HL-60 (cell line): ENCODE results near the gene KDM4C.

Experiments
- DNase-seq, 2 experiments: peaks; one replicate each; pipeline ENCODE4 v3.0.0-alpha.2; 2010 to 2020; ENCODE audit warnings: low read depth in 1 of 2, low spot score in 1 of 2
- H3K27ac ChIP-seq: fragments of 250-450 bp; sonication (Bioruptor Pico); replicated peaks from 2 replicates; pipeline ENCODE4 v1.5.1; 2020; ENCODE audit warnings: mild to moderate bottlenecking, moderate library complexity
- H3K27me3 ChIP-seq: fragments of 250-450 bp; sonication (Bioruptor Pico); 2 replicates; pipeline ENCODE4 v1.5.1; 2021; ENCODE audit warnings: mild to moderate bottlenecking, moderate library complexity; ENCODE audit not compliant: insufficient read depth, poor library complexity, severe bottlenecking
- H3K4me3 ChIP-seq: replicated peaks from 2 replicates; pipeline ENCODE4 v1.5.1; 2011; ENCODE audit warnings: mild to moderate bottlenecking, control low read depth, low read length; ENCODE audit not compliant: insufficient read depth
- GABPA ChIP-seq: IDR thresholded peaks from 2 replicates; pipeline ENCODE4 v1.6.1; 2012; ENCODE audit warnings: low read depth
- POLR2AphosphoS5 ChIP-seq: IDR thresholded peaks from 2 replicates; pipeline ENCODE4 v1.6.1; 2012; ENCODE audit warnings: low read depth
- REST ChIP-seq: IDR thresholded peaks from 2 replicates; pipeline ENCODE4 v1.6.1; 2012; ENCODE audit warnings: low read depth; ENCODE audit not compliant: insufficient replicate concordance
- SPI1 ChIP-seq: IDR thresholded peaks from 2 replicates; pipeline ENCODE4 v1.6.1; 2012; ENCODE audit warnings: low read depth, mild to moderate bottlenecking, borderline replicate concordance
- TF ChIP-seq, protein P1 (sequence below): IDR thresholded peaks from one replicate; pipeline ENCODE4 v1.5.1; 2011; ENCODE audit warnings: low read length, control low read depth, inconsistent platforms; ENCODE audit not compliant: insufficient read depth

KDM4C gene

GRCh38 chr9:6758498-6759184, 868 bp downstream of the KDM4C start:
- peak; percentile 49 to 64 for DNase-seq
- H3K4me3 ChIP-seq, result peak overlapping the region; percentile 80
- H3K27me3 ChIP-seq, result no peaks in the 10 kb centered on the region
- H3K27ac ChIP-seq, result peak overlapping the region; percentile 98
- TF ChIP-seq REST (no peak), POLR2AphosphoS5 (peak; percentile 35; the same call in 1 of the 2 replicates), SPI1 (no peak)

- no peak for TF ChIP-seq GABPA
- TF ChIP-seq POLR2AphosphoS5, result no peak
- TF ChIP-seq, protein P1, sequence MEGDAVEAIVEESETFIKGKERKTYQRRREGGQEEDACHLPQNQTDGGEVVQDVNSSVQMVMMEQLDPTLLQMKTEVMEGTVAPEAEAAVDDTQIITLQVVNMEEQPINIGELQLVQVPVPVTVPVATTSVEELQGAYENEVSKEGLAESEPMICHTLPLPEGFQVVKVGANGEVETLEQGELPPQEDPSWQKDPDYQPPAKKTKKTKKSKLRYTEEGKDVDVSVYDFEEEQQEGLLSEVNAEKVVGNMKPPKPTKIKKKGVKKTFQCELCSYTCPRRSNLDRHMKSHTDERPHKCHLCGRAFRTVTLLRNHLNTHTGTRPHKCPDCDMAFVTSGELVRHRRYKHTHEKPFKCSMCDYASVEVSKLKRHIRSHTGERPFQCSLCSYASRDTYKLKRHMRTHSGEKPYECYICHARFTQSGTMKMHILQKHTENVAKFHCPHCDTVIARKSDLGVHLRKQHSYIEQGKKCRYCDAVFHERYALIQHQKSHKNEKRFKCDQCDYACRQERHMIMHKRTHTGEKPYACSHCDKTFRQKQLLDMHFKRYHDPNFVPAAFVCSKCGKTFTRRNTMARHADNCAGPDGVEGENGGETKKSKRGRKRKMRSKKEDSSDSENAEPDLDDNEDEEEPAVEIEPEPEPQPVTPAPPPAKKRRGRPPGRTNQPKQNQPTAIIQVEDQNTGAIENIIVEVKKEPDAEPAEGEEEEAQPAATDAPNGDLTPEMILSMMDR, result no peak
- no peak for TF ChIP-seq REST
- TF ChIP-seq SPI1, result no peak
- peak overlapping the region; percentile 80 for H3K4me3 ChIP-seq
- peak overlapping the region; percentile 98 for H3K27ac ChIP-seq
- peak; percentile 47 to 51 for DNase-seq
- no peaks in the 10 kb centered on the region for H3K27me3 ChIP-seq
Observed at GRCh38 chr9:6759185-6759977, 1.6 kb downstream of the KDM4C start.

- Histone ChIP-seq H3K27ac (no peak overlapping the region), H3K27me3 (no peaks in the 10 kb centered on the region), H3K4me3 (no peak overlapping the region)
- TF ChIP-seq POLR2AphosphoS5, result no peak
- TF ChIP-seq SPI1, result no peak
- no peak for TF ChIP-seq GABPA
- no peak for TF ChIP-seq REST
- TF ChIP-seq, protein P1, result no peak
- DNase-seq, result no peak
Observed at GRCh38 chr9:6761306-6761705, 3.5 kb downstream of the KDM4C start.
